Ammon's horn (tissue), 1 donor: ENCODE measurements around the gene INAFM1.
"Not testable (repeated sequence)": the region's sequence is repeated elsewhere in the genome, so short reads cannot be mapped to it uniquely, and the experiment has no call there.

Experiments
- DNase-seq: peaks from one replicate; pipeline ENCODE4 v3.0.0-alpha.2; 2016; ENCODE audit warnings: low spot score

The INAFM1 gene

GRCh38 chr19:47240996-47241918, 33.4 kb upstream of the INAFM1 start:
- no peak for DNase-seq

GRCh38 chr19:47241919-47242577, 32.6 kb upstream of the INAFM1 start:
- DNase-seq, result no peak

- no peak for DNase-seq
These were observed 31.3 kb upstream of the INAFM1 start for GRCh38 chr19:47243364-47243775.

- DNase-seq, result peak; percentile 83
These were observed 30.7 kb upstream of the INAFM1 start for GRCh38 chr19:47243776-47244547.

- DNase-seq, result peak; percentile 78
These were observed 27.2 kb upstream of the INAFM1 start for GRCh38 chr19:47247308-47247990.

GRCh38 chr19:47253016-47253415, 21.7 kb upstream of the INAFM1 start:
- not testable (repeated sequence) for DNase-seq

- no peak for DNase-seq
These were observed 21.2 kb upstream of the INAFM1 start for GRCh38 chr19:47253467-47253881.

- DNase-seq, result no peak
These were observed 20.7 kb upstream of the INAFM1 start for GRCh38 chr19:47253970-47254369.

- peak; percentile 95 for DNase-seq
These were observed 18.6 kb upstream of the INAFM1 start, which contains the start of gene CCDC9 for GRCh38 chr19:47255879-47256692. Gene CCDC9, plus strand, starts transcription at chr19:47256525. Its CDS starts 1,876 bp downstream, at chr19:47258401.

- peak; percentile 99 for DNase-seq
These were observed 17.8 kb upstream of the INAFM1 start for GRCh38 chr19:47256693-47257410.

GRCh38 chr19:47257411-47258169, 17.1 kb upstream of the INAFM1 start:
- DNase-seq, result no peak

- no peak for DNase-seq
These were observed 16.3 kb upstream of the INAFM1 start for GRCh38 chr19:47258434-47258833.

- no peak for DNase-seq
These were observed 15.7 kb upstream of the INAFM1 start for GRCh38 chr19:47258895-47259555.

GRCh38 chr19:47260476-47260875, 14.2 kb upstream of the INAFM1 start:
- no peak for DNase-seq

GRCh38 chr19:47261946-47262793, 12.5 kb upstream of the INAFM1 start:
- not testable (repeated sequence) for DNase-seq

- no peak for DNase-seq
These were observed 10.1 kb upstream of the INAFM1 start for GRCh38 chr19:47264629-47265028.

- peak; percentile 12 for DNase-seq
These were observed 8.2 kb upstream of the INAFM1 start for GRCh38 chr19:47266401-47266941.

- DNase-seq, result peak; percentile 85
These were observed 7.3 kb upstream of the INAFM1 start for GRCh38 chr19:47267350-47267759.
